Measurements from ENCODE around the gene EHD4. TPM values are rescaled to one million over a fixed set of nuclear protein-coding genes. Genes with fewer than 3 reads are reported as not detected.
A peak's percentile ranks its signal among the peaks of the same experiment; 100 is the strongest.

Gene EHD4
- total RNA-seq, 1 donor from 2014 or later, result 64.9 TPM

DNA sequence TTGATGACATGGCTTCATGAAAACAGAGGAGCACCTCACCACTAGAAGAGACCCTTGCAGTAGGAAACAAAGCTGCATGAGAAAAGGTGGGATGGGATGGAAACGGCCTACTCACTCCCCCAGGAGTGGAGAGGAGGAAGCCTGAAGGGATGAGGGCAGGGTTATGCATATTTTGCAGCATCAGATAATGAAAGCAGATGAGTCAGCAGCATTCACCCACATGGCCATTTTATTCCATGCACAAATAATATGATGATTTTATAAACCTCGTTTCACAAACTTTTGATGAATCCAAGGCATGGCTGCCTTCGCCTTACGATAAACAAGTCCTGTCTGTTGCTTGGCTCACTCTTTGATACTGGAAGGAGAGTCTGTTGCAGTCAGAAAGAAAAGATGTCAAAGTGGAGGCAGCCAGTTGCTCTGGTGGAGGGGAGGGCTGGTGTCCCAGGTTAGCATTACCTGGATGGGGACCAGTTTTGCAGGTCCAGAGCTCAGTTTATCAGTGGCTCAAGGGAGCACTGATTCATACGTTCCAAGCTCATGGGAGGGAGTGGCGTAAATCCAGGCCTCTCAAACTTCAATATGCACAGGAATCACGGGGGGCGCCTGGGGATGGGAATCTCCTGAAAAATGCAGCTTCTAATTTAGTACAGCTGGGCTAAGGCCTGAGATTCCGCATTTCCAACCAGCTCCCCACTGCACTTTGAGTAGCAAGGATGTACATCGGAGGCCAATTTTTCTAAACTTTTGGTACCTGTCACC lies 9.2 kb upstream of the EHD4 start:
- H3K4me3 Mint-ChIP-seq (ENCODE audit: unreplicated experiment), result no peak overlapping the region
- no peaks in the 10 kb centered on the region for H3K36me3 Mint-ChIP-seq (ENCODE audit: low read depth, unreplicated experiment)
- no peak overlapping the region for H3K27ac Mint-ChIP-seq (ENCODE audit: unreplicated experiment)
- TF ChIP-seq, protein P1, sequence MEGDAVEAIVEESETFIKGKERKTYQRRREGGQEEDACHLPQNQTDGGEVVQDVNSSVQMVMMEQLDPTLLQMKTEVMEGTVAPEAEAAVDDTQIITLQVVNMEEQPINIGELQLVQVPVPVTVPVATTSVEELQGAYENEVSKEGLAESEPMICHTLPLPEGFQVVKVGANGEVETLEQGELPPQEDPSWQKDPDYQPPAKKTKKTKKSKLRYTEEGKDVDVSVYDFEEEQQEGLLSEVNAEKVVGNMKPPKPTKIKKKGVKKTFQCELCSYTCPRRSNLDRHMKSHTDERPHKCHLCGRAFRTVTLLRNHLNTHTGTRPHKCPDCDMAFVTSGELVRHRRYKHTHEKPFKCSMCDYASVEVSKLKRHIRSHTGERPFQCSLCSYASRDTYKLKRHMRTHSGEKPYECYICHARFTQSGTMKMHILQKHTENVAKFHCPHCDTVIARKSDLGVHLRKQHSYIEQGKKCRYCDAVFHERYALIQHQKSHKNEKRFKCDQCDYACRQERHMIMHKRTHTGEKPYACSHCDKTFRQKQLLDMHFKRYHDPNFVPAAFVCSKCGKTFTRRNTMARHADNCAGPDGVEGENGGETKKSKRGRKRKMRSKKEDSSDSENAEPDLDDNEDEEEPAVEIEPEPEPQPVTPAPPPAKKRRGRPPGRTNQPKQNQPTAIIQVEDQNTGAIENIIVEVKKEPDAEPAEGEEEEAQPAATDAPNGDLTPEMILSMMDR (IDR thresholded peaks at IDR 0.05; ENCODE audit: unreplicated experiment), result no peak
- DNase-seq (ENCODE audit: low spot score), result no peak
- peaks cover 24% of the 10 kb centered on the region for H3K4me1 Mint-ChIP-seq (ENCODE audit: unreplicated experiment)
- H3K27me3 Mint-ChIP-seq (ENCODE audit: unreplicated experiment), result peaks cover 2% of the 10 kb centered on the region
- H3K9me3 Mint-ChIP-seq (ENCODE audit: unreplicated experiment), result no peaks in the 10 kb centered on the region

DNA sequence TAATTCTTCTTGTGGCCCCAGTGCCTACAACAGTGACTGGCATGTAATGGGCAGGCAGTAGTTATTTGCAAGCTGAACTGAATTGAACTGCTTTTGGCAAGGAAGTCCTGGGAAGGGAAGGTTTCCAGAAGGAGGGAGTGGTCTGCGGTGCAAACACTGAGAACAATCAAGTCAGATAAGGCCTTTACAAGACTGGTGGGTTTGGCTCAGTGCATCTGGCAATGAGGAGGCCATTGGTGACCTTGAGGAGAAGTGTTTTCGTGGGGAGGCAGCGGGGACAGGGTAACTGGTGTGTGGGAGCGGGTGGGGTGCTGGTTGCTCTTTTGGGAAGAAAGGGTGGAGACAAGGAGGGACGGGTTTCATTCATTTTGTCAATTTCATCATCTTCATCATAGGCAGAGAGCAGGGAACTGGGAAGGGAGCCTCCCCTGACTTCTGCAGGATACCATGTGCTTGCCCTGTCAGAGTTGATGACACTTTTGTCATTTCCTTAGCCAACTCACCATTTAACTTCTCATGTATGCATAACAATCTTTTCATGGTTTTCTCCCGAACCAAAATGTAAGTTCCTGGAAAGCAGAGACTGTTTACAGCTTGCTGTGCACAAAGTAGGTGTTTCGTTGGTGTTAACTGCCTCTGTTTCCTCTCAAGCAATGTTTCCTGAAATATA lies 8.4 kb upstream of the EHD4 start:
- DNase-seq (ENCODE audit: low spot score), result no peak
- Mint-ChIP-seq H3K36me3 (ENCODE audit: low read depth, unreplicated experiment) (no peaks in the 10 kb centered on the region), H3K27ac (ENCODE audit: unreplicated experiment) (no peak overlapping the region)

GRCh38 chr15:41979493-41980266 lies 7.3 kb upstream of the EHD4 start:
- no peaks in the 10 kb centered on the region for H3K9me3 Mint-ChIP-seq (ENCODE audit: unreplicated experiment)

More for the DNA sequence above, 8.4 kb upstream of the EHD4 start:
- H3K9me3 Mint-ChIP-seq (ENCODE audit: unreplicated experiment), result no peaks in the 10 kb centered on the region
- H3K4me3 Mint-ChIP-seq (ENCODE audit: unreplicated experiment), result peak overlapping the region; percentile 10
- H3K4me1 Mint-ChIP-seq (ENCODE audit: unreplicated experiment), result peaks cover 24% of the 10 kb centered on the region
- peaks cover 2% of the 10 kb centered on the region for H3K27me3 Mint-ChIP-seq (ENCODE audit: unreplicated experiment)
- TF ChIP-seq, protein P1 (IDR thresholded peaks at IDR 0.05; ENCODE audit: unreplicated experiment), result no peak

GRCh38 chr15:41978534-41978933 lies 6.2 kb upstream of the EHD4 start:
- peaks cover 24% of the 10 kb centered on the region for H3K4me1 Mint-ChIP-seq (ENCODE audit: unreplicated experiment)
- H3K27ac Mint-ChIP-seq (ENCODE audit: unreplicated experiment), result no peak overlapping the region
- no peaks in the 10 kb centered on the region for H3K9me3 Mint-ChIP-seq (ENCODE audit: unreplicated experiment)
- no peak overlapping the region for H3K4me3 Mint-ChIP-seq (ENCODE audit: unreplicated experiment)
- H3K36me3 Mint-ChIP-seq (ENCODE audit: low read depth, unreplicated experiment), result no peaks in the 10 kb centered on the region
- TF ChIP-seq, protein P1 (IDR thresholded peaks at IDR 0.05; ENCODE audit: unreplicated experiment), result no peak
- DNase-seq (ENCODE audit: low spot score), result no peak
- no peaks in the 10 kb centered on the region for H3K27me3 Mint-ChIP-seq (ENCODE audit: unreplicated experiment)

More at GRCh38 chr15:41979493-41980266, 7.3 kb upstream of the EHD4 start:
- no peak overlapping the region for H3K27ac Mint-ChIP-seq (ENCODE audit: unreplicated experiment)
- H3K27me3 Mint-ChIP-seq (ENCODE audit: unreplicated experiment), result peaks cover 2% of the 10 kb centered on the region
- peaks cover 24% of the 10 kb centered on the region for H3K4me1 Mint-ChIP-seq (ENCODE audit: unreplicated experiment)
- TF ChIP-seq, protein P1 (IDR thresholded peaks at IDR 0.05; ENCODE audit: unreplicated experiment), result no peak
- no peak overlapping the region for H3K4me3 Mint-ChIP-seq (ENCODE audit: unreplicated experiment)
- no peak for DNase-seq (ENCODE audit: low spot score)
- no peaks in the 10 kb centered on the region for H3K36me3 Mint-ChIP-seq (ENCODE audit: low read depth, unreplicated experiment)
